GM21786 (cell line): ENCODE data around the gene STAB1.
"Not testable (repeated sequence)": the region's sequence is repeated elsewhere in the genome, so short reads cannot be mapped to it uniquely, and the experiment has no call there.

Source experiments
- ATAC-seq: cut with Tn5 transposase; IDR thresholded peaks from one replicate; pipeline ENCODE4 v1.9.1; 2021; ENCODE audit not compliant: unreplicated experiment

STAB1 gene

GRCh38 chr3:52521881-52522650, 26.9 kb downstream of the STAB1 start:
- ATAC-seq: no peak

- ATAC-seq: no peak
Measured at GRCh38 chr3:52522651-52523251, 27.6 kb downstream of the STAB1 start.

GRCh38 chr3:52523386-52524257, 28.5 kb downstream of the STAB1 start:
- ATAC-seq: no peak

- no peak for ATAC-seq
Measured at GRCh38 chr3:52524258-52524751, 29.2 kb downstream of the STAB1 start.

GRCh38 chr3:52524752-52525679, 29.9 kb downstream of the STAB1 start:
- ATAC-seq: no peak

- no peak for ATAC-seq
Measured at GRCh38 chr3:52525680-52526561, 30.8 kb downstream of the STAB1 start.

- ATAC-seq: not testable (repeated sequence)
Measured at GRCh38 chr3:52526671-52527038, 31.5 kb downstream of the STAB1 start.

GRCh38 chr3:52527039-52527731, 32.0 kb downstream of the STAB1 start:
- no peak for ATAC-seq

GRCh38 chr3:52527732-52528585, 32.8 kb downstream of the STAB1 start:
- no peak for ATAC-seq

GRCh38 chr3:52528586-52529375, 33.6 kb downstream of the STAB1 start:
- no peak for ATAC-seq

- ATAC-seq: no peak
Measured at GRCh38 chr3:52529376-52530333, 34.5 kb downstream of the STAB1 start.

GRCh38 chr3:52530918-52531826, 36.0 kb downstream of the STAB1 start:
- no peak for ATAC-seq

- ATAC-seq: no peak
Measured at GRCh38 chr3:52531860-52532516, 36.9 kb downstream of the STAB1 start.

- ATAC-seq: no peak
Measured at GRCh38 chr3:52532517-52532837, 37.3 kb downstream of the STAB1 start.
